Kidney epithelial cell (primary cell): Measurements from ENCODE around the gene FLRT2. TPM values are rescaled to one million over a fixed set of nuclear protein-coding genes. Genes with fewer than 3 reads are reported as not detected.

Experiments used
- DNase-seq: peaks from one replicate; pipeline ENCODE4 v3.0.0-alpha.2; 2010; ENCODE audit warnings: low read depth
- H3K27me3 ChIP-seq: 2 replicates; pipeline ENCODE4 v1.6.0; 2011; ENCODE audit warnings: low read length; ENCODE audit not compliant: control insufficient read depth, insufficient read depth
- H3K36me3 ChIP-seq: 2 replicates; pipeline ENCODE4 v1.5.1; 2011; ENCODE audit warnings: low read length; ENCODE audit not compliant: control insufficient read depth, insufficient read depth
- H3K4me3 ChIP-seq: 2 replicates; pipeline ENCODE4 v1.5.1; 2011; ENCODE audit warnings: low read depth, mild to moderate bottlenecking, control low read depth, low read length
- CTCF ChIP-seq: IDR thresholded peaks from 2 replicates; pipeline ENCODE4 v1.5.1; 2011; ENCODE audit warnings: mild to moderate bottlenecking, moderate library complexity, low read length, control low read depth, inconsistent platforms; ENCODE audit not compliant: insufficient read depth, poor library complexity, severe bottlenecking
- total RNA-seq: library from RNA; depleted of rRNA; stranded (reverse); fragments of >200 nt; gene quantifications from 2 replicates; pipeline ENCODE4 v1.2.3, GENCODE V29; 2015

Gene FLRT2
- total RNA-seq, 1 donor from 2014 or later: 8.1 TPM

DNA sequence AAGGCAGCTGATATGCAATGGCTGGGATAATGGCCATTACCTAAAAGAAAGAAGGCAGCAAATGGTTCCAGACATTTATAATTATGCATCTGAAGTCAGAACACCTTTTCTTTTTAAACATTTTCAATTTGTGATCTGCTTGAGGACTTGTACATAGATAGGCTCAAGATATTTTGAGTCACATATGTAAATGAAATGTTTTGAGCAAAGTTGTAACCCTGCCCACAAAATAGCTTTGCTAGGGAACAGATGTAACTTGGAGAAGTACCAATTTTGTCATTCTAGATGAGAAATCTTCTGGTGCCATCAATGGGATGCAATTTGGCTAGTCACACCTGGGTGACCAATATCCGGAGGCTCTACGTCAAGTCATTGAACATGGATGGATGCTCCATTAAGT, 123.1 kb downstream of the FLRT2 start:
- TF ChIP-seq CTCF: no peak
- DNase-seq: no peak
- Histone ChIP-seq H3K36me3 (no peaks in the 10 kb centered on the region), H3K4me3 (no peak overlapping the region), H3K27me3 (no peaks in the 10 kb centered on the region)

DNA sequence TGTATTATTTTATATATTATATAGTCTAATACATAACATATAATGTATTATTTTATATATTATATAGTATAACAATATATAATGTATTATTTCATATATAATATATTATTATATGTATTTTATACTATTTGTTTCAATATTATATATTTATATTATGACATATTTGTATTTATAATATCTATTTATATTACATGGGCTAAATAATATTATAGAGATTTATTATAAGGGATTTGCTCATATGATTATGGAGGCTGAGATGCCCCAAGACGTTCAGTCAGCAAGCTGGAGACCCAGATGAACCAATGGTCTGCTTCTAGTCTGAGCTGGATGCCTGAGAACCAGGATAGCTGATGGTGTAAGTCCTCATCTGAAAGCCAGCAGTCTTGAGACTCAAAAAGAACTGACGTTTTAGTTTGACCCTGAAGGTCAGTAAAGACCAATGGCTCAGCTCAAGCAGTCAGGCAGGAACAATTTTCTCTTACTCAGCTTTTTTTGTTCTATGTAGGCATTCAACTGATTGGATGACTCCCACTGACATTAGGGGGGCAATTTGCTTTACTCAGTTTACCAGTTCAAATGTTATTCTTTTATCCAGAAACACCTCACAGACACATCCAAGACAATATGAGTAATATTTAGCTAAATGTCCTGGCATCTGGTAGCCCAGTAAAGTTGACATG, 130.4 kb downstream of the FLRT2 start:
- Histone ChIP-seq H3K36me3 (no peaks in the 10 kb centered on the region), H3K27me3 (no peaks in the 10 kb centered on the region), H3K4me3 (no peak overlapping the region)
- no peak for DNase-seq
- no peak for TF ChIP-seq CTCF

GRCh38 chr14:85662096-85662495, 132.2 kb downstream of the FLRT2 start:
- no peak for DNase-seq
- Histone ChIP-seq H3K36me3 (no peaks in the 10 kb centered on the region), H3K27me3 (no peaks in the 10 kb centered on the region), H3K4me3 (no peak overlapping the region)
- TF ChIP-seq CTCF: no peak

DNA sequence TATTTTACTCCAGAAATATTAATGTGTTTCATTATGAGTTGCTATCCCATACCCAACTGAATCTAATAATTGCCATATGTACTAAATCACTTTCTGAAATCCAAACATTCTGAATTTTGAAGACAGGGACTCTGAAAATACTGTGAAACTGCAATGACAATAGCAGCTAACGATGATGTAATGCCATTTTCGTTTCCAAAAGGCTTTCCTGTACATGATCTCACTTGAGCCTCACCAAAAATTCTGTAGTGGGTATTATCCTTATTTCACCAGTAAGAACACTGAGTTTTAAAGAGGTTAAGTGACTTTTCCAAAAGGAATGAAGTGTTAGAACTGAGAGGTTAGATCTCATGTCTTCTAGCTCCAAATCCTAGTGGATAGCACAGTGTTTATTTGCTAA, 133.3 kb downstream of the FLRT2 start:
- no peaks in the 10 kb centered on the region for H3K36me3 ChIP-seq
- no peaks in the 10 kb centered on the region for H3K27me3 ChIP-seq
- H3K4me3 ChIP-seq: no peak overlapping the region
- no peak for DNase-seq
- no peak for TF ChIP-seq CTCF

DNA sequence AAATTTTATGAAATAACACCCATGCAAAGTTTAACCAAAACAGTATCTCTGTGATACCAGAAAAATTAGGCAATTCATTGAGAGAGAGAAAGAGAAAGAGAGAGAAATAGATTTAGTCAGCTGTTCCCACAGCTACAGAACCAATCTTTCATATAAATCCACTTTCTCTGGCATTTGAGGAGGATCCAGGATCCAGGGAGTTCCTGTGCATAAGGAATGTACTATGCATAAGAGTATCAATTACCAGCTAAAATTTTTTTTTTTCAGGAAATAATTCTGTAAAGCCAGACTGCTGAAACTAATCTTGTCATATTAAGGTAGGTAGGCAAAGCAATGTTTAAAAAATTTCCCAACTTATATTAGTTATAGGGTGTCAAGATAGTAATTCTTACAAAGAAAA, 133.7 kb downstream of the FLRT2 start:
- TF ChIP-seq CTCF: no peak
- H3K27me3 ChIP-seq: no peaks in the 10 kb centered on the region
- no peaks in the 10 kb centered on the region for H3K36me3 ChIP-seq
- no peak overlapping the region for H3K4me3 ChIP-seq
- no peak for DNase-seq

DNA sequence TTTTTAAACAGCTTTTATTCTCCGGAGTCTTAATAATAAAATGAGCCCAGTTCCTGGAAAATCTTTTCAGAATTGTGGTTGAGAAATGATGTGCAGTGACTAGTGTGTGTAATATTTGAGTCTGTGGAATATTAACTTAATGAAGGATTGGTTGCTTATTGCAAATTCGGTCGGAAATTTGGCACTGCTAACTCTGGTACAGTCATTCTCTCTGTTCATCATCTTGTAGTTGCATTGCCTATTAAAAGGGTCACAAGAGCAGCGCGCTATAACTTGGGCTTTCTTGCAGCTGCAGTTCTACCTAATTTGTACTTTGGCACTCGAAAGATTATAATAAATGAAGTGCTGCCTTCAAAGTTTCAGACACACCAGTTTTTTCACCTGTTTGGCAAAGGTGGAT, 146.0 kb downstream of the FLRT2 start:
- no peak overlapping the region for H3K4me3 ChIP-seq
- no peak for DNase-seq
- no peak for TF ChIP-seq CTCF
- H3K36me3 ChIP-seq: no peaks in the 10 kb centered on the region
- H3K27me3 ChIP-seq: no peaks in the 10 kb centered on the region
